NCI-H128 (cell line): ENCODE results near the gene NOMO2.
"Not testable (repeated sequence)": the region's sequence is repeated elsewhere in the genome, so short reads cannot be mapped to it uniquely, and the experiment has no call there.

ENCODE experiments used
- DNase-seq: peaks from one replicate; lab custom pipeline; 2025; ENCODE audit not compliant: unreplicated experiment; lab: John Stamatoyannopoulos, UW

Gene NOMO2

GRCh38 chr16:18575298-18575917 lies 13.5 kb upstream of the NOMO2 start:
- not testable (repeated sequence) for DNase-seq

GRCh38 chr16:18573887-18574286 lies 12.0 kb upstream of the NOMO2 start:
- not testable (repeated sequence) for DNase-seq

- not testable (repeated sequence) for DNase-seq
Observed at GRCh38 chr16:18572973-18573372, 11.1 kb upstream of the NOMO2 start.

- DNase-seq, result not testable (repeated sequence)
Observed at GRCh38 chr16:18571307-18571850, 9.5 kb upstream of the NOMO2 start.

GRCh38 chr16:18570529-18571306 lies 8.8 kb upstream of the NOMO2 start:
- DNase-seq, result not testable (repeated sequence)

GRCh38 chr16:18560416-18561220 lies 1.3 kb downstream of the NOMO2 start:
- DNase-seq, result not testable (repeated sequence)

- DNase-seq, result not testable (repeated sequence)
Observed at GRCh38 chr16:18553671-18554070, 8.2 kb downstream of the NOMO2 start.

- not testable (repeated sequence) for DNase-seq
Observed at GRCh38 chr16:18547382-18547781, 14.5 kb downstream of the NOMO2 start.

- not testable (repeated sequence) for DNase-seq
Observed at GRCh38 chr16:18546853-18547252, 15.0 kb downstream of the NOMO2 start.

GRCh38 chr16:18544232-18545081 lies 17.4 kb downstream of the NOMO2 start:
- not testable (repeated sequence) for DNase-seq

- not testable (repeated sequence) for DNase-seq
Observed at GRCh38 chr16:18541912-18542311, 20.0 kb downstream of the NOMO2 start.

GRCh38 chr16:18537004-18537403 lies 24.9 kb downstream of the NOMO2 start:
- DNase-seq, result not testable (repeated sequence)

- not testable (repeated sequence) for DNase-seq
Observed at GRCh38 chr16:18535519-18536168, 26.3 kb downstream of the NOMO2 start.

GRCh38 chr16:18534308-18534707 lies 27.6 kb downstream of the NOMO2 start:
- DNase-seq, result not testable (repeated sequence)

GRCh38 chr16:18531323-18531722 lies 30.6 kb downstream of the NOMO2 start:
- not testable (repeated sequence) for DNase-seq

- DNase-seq, result not testable (repeated sequence)
Observed at GRCh38 chr16:18530329-18530728, 31.6 kb downstream of the NOMO2 start.

GRCh38 chr16:18526547-18526946 lies 35.4 kb downstream of the NOMO2 start:
- not testable (repeated sequence) for DNase-seq

- DNase-seq, result not testable (repeated sequence)
Observed at GRCh38 chr16:18525882-18526482, 35.9 kb downstream of the NOMO2 start.

- DNase-seq, result not testable (repeated sequence)
Observed at GRCh38 chr16:18522637-18523036, 39.3 kb downstream of the NOMO2 start.
